Fibroblast of lung (primary cell): ENCODE results near the gene AQP5. TPM values are rescaled to one million over a fixed set of nuclear protein-coding genes. Genes with fewer than 3 reads are reported as not detected.

Experiments used
- polyA plus RNA-seq, 2 donors: library from polyadenylated mRNA; depleted of rRNA in 1 of 2; stranded (reverse) in 1 of 2; unstranded in 1 of 2; fragments of >200 nt; gene quantifications; 2 replicates each; pipeline ENCODE4 v1.2.1, GENCODE V29; 2011 to 2012; ENCODE audit warnings: missing spikeins in 1 of 2
- total RNA-seq: library from RNA; depleted of rRNA; stranded (reverse); fragments of >200 nt; gene quantifications from 2 replicates; pipeline ENCODE4 v1.2.1, GENCODE V29; 2014

The AQP5 gene
- total and polyA plus RNA-seq, 2 donors (not counting 1 experiment from before 2014, with no cell fraction given): not detected

Other genes starting within 250 kb of the AQP5 start
- 369 and 432 TPM in 2 replicates for gene TMBIM6, start 220.3 kb upstream of the AQP5 start, total RNA-seq
- gene TMBIM6, start 220.3 kb upstream of the AQP5 start, polyA plus RNA-seq: 830 and 879 TPM in 2 replicates
- gene NCKAP5L, start 133.5 kb upstream of the AQP5 start, total RNA-seq: 11.6 and 14.2 TPM in 2 replicates
- 3.9 TPM in 2 replicates for gene NCKAP5L, start 133.5 kb upstream of the AQP5 start, polyA plus RNA-seq
- gene BCDIN3D, start 118.8 kb upstream of the AQP5 start, total RNA-seq: 4.5 and 7.2 TPM in 2 replicates
- 2.5 and 3.2 TPM in 2 replicates for gene BCDIN3D, start 118.8 kb upstream of the AQP5 start, polyA plus RNA-seq
- 0.50 and 3.6 TPM in 2 replicates for gene FAIM2, start 58.0 kb upstream of the AQP5 start, total RNA-seq
- gene FAIM2, start 58.0 kb upstream of the AQP5 start, polyA plus RNA-seq: 1.00 and 7.3 TPM in 2 replicates
- gene AQP2, start 11.1 kb upstream of the AQP5 start, total RNA-seq: not detected in 2 replicates
- gene AQP2, start 11.1 kb upstream of the AQP5 start, polyA plus RNA-seq: not detected in 2 replicates
- under 0.01 and 0.17 TPM in 2 replicates for gene AQP6, start 11.1 kb downstream of the AQP5 start, total RNA-seq
- 0.06 TPM in 1 of 2 replicates, not detected in the other for gene AQP6, start 11.1 kb downstream of the AQP5 start, polyA plus RNA-seq
- 15.2 and 38.1 TPM in 2 replicates for gene RACGAP1, start 63.6 kb downstream of the AQP5 start, total RNA-seq
- gene RACGAP1, start 63.6 kb downstream of the AQP5 start, polyA plus RNA-seq: 22.9 and 73.4 TPM in 2 replicates
- gene ASIC1, start 95.7 kb downstream of the AQP5 start, total RNA-seq: 1.7 and 1.8 TPM in 2 replicates
- 2.6 and 3.9 TPM in 2 replicates for gene ASIC1, start 95.7 kb downstream of the AQP5 start, polyA plus RNA-seq
- 22.9 and 34.3 TPM in 2 replicates for gene SMARCD1, start 123.5 kb downstream of the AQP5 start, total RNA-seq
- 30.5 and 45.0 TPM in 2 replicates for gene SMARCD1, start 123.5 kb downstream of the AQP5 start, polyA plus RNA-seq
- under 0.01 TPM in 1 of 2 replicates, not detected in the other for gene GPD1, start 142.1 kb downstream of the AQP5 start, total RNA-seq
- gene GPD1, start 142.1 kb downstream of the AQP5 start, polyA plus RNA-seq: 0.03 TPM in 1 of 2 replicates, not detected in the other
- 39.0 and 55.3 TPM in 2 replicates for gene COX14, start 150.4 kb downstream of the AQP5 start, total RNA-seq
- gene COX14, start 150.4 kb downstream of the AQP5 start, polyA plus RNA-seq: 57.1 and 58.7 TPM in 2 replicates
- gene CERS5, start 205.5 kb downstream of the AQP5 start, total RNA-seq: 36.7 and 51.0 TPM in 2 replicates
- 70.3 and 74.4 TPM in 2 replicates for gene CERS5, start 205.5 kb downstream of the AQP5 start, polyA plus RNA-seq